ENCODE data around the gene VANGL2. TPM values are rescaled to one million over a fixed set of nuclear protein-coding genes. Genes with fewer than 3 reads are reported as not detected.

Gene VANGL2
- total and polyA plus RNA-seq, 2 of the 8 experiments (the other 6 are each of a cell fraction or from before 2014, with no cell fraction given): 62.5 to 118 TPM

GRCh38 chr1:160358073-160358472 is 42.3 kb upstream of the VANGL2 start (continued):
- TF ChIP-seq EGR1 (IDR thresholded peaks at IDR 0.05; ENCODE audit: borderline replicate concordance, low read depth, low read length) (no peak), CHD1 (IDR thresholded peaks at IDR 0.05; ENCODE audit: low read depth, low read length) (no peak), BACH1 (IDR thresholded peaks at IDR 0.05; ENCODE audit: low read length) (no peak), CHD2 (IDR thresholded peaks at IDR 0.05; ENCODE audit: low read length) (no peak), CTBP2 (IDR thresholded peaks at IDR 0.05; ENCODE audit: borderline replicate concordance, insufficient read depth, insufficient read length, low read length) (no peak)
- TF ChIP-seq, protein P1, sequence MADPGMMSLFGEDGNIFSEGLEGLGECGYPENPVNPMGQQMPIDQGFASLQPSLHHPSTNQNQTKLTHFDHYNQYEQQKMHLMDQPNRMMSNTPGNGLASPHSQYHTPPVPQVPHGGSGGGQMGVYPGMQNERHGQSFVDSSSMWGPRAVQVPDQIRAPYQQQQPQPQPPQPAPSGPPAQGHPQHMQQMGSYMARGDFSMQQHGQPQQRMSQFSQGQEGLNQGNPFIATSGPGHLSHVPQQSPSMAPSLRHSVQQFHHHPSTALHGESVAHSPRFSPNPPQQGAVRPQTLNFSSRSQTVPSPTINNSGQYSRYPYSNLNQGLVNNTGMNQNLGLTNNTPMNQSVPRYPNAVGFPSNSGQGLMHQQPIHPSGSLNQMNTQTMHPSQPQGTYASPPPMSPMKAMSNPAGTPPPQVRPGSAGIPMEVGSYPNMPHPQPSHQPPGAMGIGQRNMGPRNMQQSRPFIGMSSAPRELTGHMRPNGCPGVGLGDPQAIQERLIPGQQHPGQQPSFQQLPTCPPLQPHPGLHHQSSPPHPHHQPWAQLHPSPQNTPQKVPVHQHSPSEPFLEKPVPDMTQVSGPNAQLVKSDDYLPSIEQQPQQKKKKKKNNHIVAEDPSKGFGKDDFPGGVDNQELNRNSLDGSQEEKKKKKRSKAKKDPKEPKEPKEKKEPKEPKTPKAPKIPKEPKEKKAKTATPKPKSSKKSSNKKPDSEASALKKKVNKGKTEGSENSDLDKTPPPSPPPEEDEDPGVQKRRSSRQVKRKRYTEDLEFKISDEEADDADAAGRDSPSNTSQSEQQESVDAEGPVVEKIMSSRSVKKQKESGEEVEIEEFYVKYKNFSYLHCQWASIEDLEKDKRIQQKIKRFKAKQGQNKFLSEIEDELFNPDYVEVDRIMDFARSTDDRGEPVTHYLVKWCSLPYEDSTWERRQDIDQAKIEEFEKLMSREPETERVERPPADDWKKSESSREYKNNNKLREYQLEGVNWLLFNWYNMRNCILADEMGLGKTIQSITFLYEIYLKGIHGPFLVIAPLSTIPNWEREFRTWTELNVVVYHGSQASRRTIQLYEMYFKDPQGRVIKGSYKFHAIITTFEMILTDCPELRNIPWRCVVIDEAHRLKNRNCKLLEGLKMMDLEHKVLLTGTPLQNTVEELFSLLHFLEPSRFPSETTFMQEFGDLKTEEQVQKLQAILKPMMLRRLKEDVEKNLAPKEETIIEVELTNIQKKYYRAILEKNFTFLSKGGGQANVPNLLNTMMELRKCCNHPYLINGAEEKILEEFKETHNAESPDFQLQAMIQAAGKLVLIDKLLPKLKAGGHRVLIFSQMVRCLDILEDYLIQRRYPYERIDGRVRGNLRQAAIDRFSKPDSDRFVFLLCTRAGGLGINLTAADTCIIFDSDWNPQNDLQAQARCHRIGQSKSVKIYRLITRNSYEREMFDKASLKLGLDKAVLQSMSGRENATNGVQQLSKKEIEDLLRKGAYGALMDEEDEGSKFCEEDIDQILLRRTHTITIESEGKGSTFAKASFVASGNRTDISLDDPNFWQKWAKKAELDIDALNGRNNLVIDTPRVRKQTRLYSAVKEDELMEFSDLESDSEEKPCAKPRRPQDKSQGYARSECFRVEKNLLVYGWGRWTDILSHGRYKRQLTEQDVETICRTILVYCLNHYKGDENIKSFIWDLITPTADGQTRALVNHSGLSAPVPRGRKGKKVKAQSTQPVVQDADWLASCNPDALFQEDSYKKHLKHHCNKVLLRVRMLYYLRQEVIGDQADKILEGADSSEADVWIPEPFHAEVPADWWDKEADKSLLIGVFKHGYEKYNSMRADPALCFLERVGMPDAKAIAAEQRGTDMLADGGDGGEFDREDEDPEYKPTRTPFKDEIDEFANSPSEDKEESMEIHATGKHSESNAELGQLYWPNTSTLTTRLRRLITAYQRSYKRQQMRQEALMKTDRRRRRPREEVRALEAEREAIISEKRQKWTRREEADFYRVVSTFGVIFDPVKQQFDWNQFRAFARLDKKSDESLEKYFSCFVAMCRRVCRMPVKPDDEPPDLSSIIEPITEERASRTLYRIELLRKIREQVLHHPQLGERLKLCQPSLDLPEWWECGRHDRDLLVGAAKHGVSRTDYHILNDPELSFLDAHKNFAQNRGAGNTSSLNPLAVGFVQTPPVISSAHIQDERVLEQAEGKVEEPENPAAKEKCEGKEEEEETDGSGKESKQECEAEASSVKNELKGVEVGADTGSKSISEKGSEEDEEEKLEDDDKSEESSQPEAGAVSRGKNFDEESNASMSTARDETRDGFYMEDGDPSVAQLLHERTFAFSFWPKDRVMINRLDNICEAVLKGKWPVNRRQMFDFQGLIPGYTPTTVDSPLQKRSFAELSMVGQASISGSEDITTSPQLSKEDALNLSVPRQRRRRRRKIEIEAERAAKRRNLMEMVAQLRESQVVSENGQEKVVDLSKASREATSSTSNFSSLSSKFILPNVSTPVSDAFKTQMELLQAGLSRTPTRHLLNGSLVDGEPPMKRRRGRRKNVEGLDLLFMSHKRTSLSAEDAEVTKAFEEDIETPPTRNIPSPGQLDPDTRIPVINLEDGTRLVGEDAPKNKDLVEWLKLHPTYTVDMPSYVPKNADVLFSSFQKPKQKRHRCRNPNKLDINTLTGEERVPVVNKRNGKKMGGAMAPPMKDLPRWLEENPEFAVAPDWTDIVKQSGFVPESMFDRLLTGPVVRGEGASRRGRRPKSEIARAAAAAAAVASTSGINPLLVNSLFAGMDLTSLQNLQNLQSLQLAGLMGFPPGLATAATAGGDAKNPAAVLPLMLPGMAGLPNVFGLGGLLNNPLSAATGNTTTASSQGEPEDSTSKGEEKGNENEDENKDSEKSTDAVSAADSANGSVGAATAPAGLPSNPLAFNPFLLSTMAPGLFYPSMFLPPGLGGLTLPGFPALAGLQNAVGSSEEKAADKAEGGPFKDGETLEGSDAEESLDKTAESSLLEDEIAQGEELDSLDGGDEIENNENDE (IDR thresholded peaks at IDR 0.05; ENCODE audit: insufficient replicate concordance, low read length): no peak
